Activated CD4-positive, CD25-positive, alpha-beta regulatory T cell treated with anti-CD3 and anti-CD28 coated beads, Interleukin-2, amount 50 U/mL, for 72 hours (primary cell): ENCODE data around the gene SLC9B1.

ENCODE experiments used
- DNase-seq: peaks from one replicate; pipeline ENCODE4 v3.0.0; 2021

Gene SLC9B1, protein sequence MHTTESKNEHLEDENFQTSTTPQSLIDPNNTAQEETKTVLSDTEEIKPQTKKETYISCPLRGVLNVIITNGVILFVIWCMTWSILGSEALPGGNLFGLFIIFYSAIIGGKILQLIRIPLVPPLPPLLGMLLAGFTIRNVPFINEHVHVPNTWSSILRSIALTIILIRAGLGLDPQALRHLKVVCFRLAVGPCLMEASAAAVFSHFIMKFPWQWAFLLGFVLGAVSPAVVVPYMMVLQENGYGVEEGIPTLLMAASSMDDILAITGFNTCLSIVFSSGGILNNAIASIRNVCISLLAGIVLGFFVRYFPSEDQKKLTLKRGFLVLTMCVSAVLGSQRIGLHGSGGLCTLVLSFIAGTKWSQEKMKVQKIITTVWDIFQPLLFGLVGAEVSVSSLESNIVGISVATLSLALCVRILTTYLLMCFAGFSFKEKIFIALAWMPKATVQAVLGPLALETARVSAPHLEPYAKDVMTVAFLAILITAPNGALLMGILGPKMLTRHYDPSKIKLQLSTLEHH

DNA sequence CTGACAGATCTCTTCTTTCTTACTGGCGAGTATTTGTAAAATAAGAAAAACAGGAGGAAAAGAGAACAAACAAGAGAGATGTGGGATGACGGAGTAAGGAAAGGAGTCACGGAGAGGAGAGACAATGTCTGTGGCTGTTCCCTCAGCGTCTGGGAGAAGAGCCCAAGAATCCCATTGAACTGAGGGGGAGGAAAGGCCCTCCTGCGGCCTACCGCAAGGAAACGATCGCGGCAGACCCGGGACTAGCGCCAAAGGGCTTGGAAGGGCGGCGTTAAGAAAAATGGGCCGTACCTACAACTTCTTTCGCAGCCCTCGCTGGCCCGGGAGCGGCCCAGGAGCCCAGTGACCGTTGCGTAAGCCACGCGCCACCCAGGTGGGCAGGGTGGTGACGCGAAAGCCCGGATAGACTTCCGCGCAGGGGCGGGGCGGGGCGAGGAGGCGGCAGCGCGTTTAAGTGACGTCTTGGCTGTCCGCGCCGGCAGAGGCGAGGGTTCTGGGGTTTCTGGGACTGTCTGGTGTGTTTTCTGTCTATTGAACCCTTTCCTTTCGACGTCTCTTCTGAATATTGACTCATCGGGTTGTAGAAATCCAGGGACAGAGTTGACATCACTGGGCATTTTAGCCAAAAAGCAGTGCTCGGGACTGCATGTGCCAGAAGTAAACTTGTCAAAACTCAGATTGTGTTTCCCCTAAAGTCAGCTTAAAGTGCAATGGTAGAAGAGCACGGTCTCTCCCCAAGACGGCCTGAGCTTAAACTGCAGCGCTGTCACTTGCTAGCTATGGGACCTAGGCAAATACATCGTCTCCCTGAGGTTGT is at the start of gene SLC9B1:
Gene SLC9B1 (minus strand): TSS at position 398 of the 817 bp plus-strand sequence. CDS start 27,994 bp downstream, outside the sequence.
- peak; percentile 92 for DNase-seq

GRCh38 chr4:103067841-103068547 is 48.5 kb upstream of the SLC9B1 start:
- DNase-seq = no peak

DNA sequence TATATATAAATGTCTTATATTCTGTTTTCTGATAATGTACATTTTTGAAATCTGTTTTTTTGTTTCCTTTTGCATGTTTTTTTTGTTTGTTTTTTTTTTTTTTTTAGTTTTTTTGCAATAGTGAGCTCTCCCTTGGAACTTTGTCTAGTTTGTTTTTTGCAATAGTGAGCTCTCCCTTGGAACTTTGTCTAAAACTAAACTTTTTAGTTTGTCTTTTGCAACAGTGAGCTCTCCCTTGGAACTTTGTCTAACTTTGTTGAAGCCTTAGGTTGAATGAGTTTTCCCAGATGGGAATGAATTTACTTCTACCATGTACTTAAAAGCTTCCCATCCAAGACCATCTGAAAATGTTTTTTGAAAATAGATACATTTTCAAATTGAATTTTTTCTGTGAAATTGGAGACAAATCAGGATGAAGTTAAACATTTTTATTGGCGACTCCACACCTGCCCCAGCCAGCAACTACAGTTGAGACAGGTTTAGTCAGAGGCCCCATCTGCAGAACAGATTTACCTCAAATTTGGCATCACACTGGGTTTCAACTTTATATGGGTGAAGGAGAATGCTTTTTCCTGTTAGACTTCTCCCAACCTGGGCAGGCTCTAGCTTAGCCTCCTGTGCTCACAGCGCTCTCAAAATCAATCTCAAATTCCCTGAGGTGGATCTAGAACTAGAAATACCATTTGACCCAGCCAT is 41.1 kb upstream of the SLC9B1 start:
- DNase-seq = no peak

GRCh38 chr4:103054030-103054429 is 34.5 kb upstream of the SLC9B1 start:
- no peak for DNase-seq

DNA sequence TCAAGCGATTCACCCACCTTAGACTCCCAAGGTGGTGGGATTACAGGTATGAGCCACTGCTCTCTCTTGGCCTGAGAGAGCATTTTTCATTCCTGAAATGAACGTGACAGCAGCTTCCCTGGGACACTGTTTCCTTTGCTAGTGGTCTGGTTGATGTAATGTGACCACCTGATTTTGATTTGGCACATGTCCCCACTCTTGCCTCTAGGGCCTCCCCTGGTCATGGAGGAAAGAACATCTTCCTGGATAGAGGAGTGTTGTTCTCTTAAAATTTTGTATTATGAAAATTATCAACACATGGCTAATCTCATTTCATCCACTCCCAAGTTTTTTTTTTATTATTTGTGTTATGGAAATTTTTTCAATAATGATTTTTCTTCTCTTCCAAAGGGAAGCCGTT is 33.3 kb upstream of the SLC9B1 start:
- no peak for DNase-seq

GRCh38 chr4:103052145-103052544 is 32.6 kb upstream of the SLC9B1 start:
- no peak for DNase-seq

GRCh38 chr4:103050736-103051436 is 31.4 kb upstream of the SLC9B1 start:
- no peak for DNase-seq

- DNase-seq = no peak
Observed at GRCh38 chr4:103046416-103047290, 27.1 kb upstream of the SLC9B1 start.

GRCh38 chr4:103044183-103044582 is 24.7 kb upstream of the SLC9B1 start:
- DNase-seq = no peak

DNA sequence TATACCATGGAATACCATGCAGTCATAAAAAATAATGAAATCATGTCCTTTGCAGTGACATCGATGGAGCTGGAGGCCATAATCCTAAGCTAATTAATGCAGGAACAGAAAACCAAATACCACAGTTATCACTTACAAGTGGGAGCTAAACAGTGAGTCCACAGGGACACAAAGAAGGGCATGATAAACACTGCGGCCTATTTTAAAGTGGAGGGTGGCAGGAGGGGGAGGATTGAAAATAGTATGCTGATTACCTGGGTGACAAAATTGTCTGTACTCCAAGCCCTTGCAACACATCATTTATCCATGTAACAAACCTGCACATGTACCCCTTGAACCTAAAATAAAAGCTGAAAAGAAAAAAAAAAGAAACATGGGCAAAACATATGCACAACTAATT is 16.7 kb upstream of the SLC9B1 start:
- no peak for DNase-seq

DNA sequence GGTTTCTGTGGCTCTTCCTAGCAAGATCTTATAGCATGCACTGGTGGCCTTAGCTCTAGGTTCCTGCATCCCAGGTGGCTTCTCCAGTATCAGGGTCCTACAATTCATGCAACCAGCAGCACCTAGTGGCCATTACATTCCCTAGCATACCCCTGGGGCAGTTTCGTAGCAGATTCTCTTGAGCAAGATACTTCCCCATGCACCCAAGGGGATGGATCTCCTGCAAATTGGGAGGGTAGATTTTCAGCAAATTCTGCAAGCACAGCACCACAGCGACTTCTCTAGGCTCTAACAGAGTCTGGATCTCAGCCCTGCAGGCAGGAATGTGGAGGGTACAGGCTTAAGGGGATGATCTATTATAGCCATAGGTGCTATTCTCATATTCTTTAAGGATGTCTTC is 13.1 kb upstream of the SLC9B1 start:
- DNase-seq = no peak

GRCh38 chr4:103030791-103031190 is 11.3 kb upstream of the SLC9B1 start:
- DNase-seq = no peak

DNA sequence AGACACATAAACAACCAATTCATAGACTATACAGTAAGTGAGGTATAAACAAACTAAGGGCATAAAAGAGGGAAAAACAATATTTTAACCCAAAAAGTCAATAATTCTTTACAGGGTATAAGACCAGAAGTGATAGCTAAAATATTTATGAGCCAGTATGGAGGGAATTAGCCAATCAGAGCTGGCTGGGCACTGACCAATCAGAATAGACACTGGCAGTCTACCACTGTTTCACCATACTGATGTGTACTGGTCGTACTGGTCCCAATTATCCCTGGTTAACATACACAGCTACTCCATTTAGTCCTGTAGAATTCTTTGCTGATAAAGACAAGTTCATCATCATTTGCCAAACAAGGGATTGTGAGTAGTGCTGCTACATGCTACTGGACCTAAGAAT is 9.8 kb upstream of the SLC9B1 start:
- DNase-seq = no peak

GRCh38 chr4:103026868-103027267 is 7.4 kb upstream of the SLC9B1 start:
- DNase-seq = no peak

DNA sequence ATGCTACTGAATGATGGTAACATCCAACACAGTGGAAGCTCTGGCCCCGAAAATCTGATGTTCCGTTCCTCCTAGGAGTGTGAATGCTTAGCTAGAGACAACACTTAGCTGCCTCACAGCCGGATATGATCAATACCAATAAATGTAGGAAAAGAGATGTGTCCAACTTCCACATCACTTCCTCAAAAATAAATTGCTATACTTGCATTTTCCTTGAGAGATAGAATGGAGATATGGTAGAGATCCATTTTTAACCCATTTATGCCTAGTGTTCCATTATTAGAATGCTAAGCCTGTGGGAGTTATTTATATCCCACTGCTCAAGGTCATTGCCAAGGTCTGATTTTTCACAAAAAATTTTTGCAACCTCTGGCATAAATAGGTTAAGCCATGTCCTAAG is 5.5 kb upstream of the SLC9B1 start:
- DNase-seq = no peak

DNA sequence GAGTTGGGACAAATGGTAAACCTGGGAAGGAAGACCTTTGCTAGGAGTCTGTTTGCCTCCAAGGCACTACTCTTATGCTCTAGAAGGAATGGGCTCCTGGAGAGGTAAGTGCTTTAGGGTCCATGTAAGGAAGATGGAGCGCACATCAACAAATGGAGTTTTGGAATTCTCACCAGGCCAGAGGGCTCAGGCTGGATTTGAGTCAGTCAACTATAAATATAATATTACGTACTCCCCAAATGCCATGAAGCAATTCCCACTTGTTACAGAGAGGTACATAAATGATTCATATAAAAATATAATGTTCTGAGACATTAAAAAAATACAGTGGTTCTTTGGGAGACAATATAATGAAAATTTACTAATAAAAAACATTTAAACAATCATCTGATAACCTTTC is 1.6 kb upstream of the SLC9B1 start:
- no peak for DNase-seq

DNA sequence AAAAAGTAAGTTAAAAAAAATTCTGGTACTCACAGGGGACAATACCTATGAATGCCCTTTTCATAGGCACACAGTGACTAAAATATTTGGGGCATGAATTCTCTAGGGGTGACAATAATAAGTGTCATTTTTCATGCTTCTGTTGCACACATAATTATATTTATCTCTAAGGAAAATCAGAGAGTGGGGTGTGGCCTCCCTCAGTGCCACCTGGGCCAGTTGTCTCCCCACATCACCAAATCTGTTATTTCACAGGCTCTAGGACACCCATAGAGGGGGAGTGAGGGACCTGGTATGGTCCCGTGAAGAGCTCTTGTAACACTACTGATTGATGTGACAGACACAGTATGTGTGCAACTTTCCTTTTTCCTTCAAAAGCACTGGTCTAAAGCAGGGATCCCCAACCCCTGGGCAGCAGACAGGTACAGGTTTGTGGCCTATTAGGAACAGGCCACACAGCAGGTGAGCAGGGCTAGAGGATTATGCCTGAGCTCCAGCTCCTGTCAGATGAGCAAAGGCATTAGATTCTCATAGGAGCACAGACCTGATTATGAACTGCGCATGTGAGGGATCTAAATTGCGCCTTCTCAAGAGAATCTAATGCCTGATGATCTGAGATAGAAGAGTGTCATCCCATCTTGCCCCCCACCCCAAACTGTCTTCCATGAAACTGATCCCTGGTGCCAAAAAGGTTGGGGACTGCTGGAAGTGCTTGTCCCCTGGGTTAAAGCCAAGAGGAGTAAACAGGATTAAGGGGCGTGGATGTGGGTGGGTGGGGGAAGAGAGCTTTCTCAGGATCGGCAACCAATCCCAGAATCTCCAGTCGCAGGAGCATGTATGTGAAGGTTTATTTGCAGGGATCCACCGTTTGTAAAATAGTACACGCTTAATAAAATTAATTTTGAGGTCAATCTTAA is 856 bp downstream of the SLC9B1 start:
- DNase-seq = no peak

DNA sequence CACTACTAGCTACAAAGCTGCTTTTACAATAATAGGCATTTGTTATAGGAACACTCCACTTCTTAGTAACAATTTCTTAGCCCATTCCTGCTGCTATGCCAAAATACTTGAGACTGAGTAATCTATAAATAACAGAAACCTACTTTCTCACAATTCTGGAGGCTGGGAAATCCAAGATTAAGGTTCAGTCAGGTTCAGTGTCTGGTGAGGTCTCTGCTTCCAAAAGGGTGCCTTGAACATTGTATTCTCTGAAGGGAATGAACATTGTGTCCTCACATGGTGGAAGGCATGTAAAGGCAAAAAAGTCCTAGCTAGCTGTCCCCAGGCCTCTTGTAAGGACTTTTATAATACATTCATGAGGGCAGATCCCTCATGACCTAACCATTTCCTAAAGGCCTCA is 7.0 kb downstream of the SLC9B1 start:
- no peak for DNase-seq

DNA sequence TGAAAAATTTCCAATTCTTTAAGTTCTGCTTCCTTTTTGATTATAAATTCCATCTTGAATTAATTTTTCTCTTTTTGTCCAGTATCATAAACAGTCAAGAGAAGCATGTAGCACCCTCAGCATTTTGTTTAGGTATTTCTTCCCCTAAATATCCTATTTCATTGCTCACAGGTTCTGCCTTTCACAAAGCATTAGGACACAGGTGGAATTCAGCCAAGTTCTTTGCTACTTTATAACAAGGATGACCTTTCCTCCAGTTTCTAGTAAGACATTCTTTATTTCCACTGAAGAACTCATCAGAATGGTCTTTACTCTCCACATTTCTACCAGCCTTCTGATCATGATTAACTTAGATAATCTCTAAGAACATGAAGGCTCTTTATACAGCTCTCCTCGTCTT is 7.4 kb downstream of the SLC9B1 start:
- DNase-seq = no peak
